HepG2 (cell line): ENCODE results near the gene SEC14L1. TPM values are rescaled to one million over a fixed set of nuclear protein-coding genes. Genes with fewer than 3 reads are reported as not detected.

ENCODE experiments used
- CCAR2 ChIP-seq: fragments of 200-400 bp; formaldehyde crosslinking; optimal IDR thresholded peaks from 2 replicates; pipeline ENCODE3; 2018; ENCODE audit warnings: low read depth, mild to moderate bottlenecking, low read length, moderate library complexity
- GZF1 ChIP-seq: sonication (generic); formaldehyde crosslinking; IDR thresholded peaks from 2 replicates; pipeline ENCODE4 v1.5.1; 2020; ENCODE audit warnings: mild to moderate bottlenecking, missing genetic modification reagents
- IKZF1 ChIP-seq: fragments of 450-650 bp; IDR thresholded peaks from 2 replicates; pipeline ENCODE4 v1.7.1; 2016
- KLF12 ChIP-seq: sonication (generic); formaldehyde crosslinking; IDR thresholded peaks from 2 replicates; pipeline ENCODE4 v1.4.0; 2020; ENCODE audit warnings: missing genetic modification reagents, borderline replicate concordance
- POLR2G ChIP-seq: fragments of 200-400 bp; formaldehyde crosslinking; IDR thresholded peaks from 2 replicates; pipeline ENCODE4 v1.6.1; 2018; ENCODE audit warnings: mild to moderate bottlenecking, low read depth, low read length, moderate library complexity
- RARA ChIP-seq: IDR thresholded peaks from 2 replicates; pipeline ENCODE4 v1.6.1; 2016; ENCODE audit warnings: missing genetic modification reagents, missing compliant biosample characterization
- SAFB2 ChIP-seq: sonication (generic); formaldehyde crosslinking; IDR thresholded peaks from 2 replicates; pipeline ENCODE4 v1.5.1; 2020; ENCODE audit warnings: missing genetic modification reagents, low read depth, mild to moderate bottlenecking, borderline replicate concordance
- YEATS2 ChIP-seq: sonication (generic); formaldehyde crosslinking; IDR thresholded peaks from 2 replicates; pipeline ENCODE4 v1.4.0; 2020; ENCODE audit warnings: missing genetic modification reagents, borderline replicate concordance
- ZFP62 ChIP-seq: sonication (generic); formaldehyde crosslinking; IDR thresholded peaks from 2 replicates; pipeline ENCODE4 v1.4.0; 2020; ENCODE audit warnings: missing genetic modification reagents
- ZNF577 ChIP-seq: sonication (generic); formaldehyde crosslinking; IDR thresholded peaks from 2 replicates; pipeline ENCODE4 v1.4.0; 2020; ENCODE audit warnings: mild to moderate bottlenecking, low read depth, missing genetic modification reagents, borderline replicate concordance
- polyA plus RNA-seq, 8 experiments: library from polyadenylated mRNA; depleted of rRNA in 3 of 8; stranded (reverse) in 7 of 8; unstranded in 1 of 8; fragments of >200 nt; fragmentation: Illumina TruSeq in 4 of 8; extraction: Trizol in 4 of 8; gene quantifications; 2 replicates each; pipeline versions ENCODE4 v1.2.1 to v1.2.3, GENCODE V29; 2011 to 2016; ENCODE audit warnings: low read depth in 4 of 8, missing spikeins in 1 of 8, mixed read lengths in 1 of 8; ENCODE audit not compliant: insufficient read depth in 1 of 8
- total RNA-seq, 5 experiments: library from RNA; depleted of rRNA; stranded (reverse); fragments of >200 nt; fragmentation: Illumina TruSeq; extraction: Trizol; gene quantifications; 2 replicates each; pipeline ENCODE4 v1.2.3, GENCODE V29; 2016; ENCODE audit warnings: low read depth in 1 of 5
- TF ChIP-seq, protein P1 (sequence below): sonication (generic); formaldehyde crosslinking; IDR thresholded peaks from 2 replicates; pipeline ENCODE4 v1.9.0; 2021; ENCODE audit warnings: mild to moderate bottlenecking, missing genetic modification reagents
- TF ChIP-seq, protein P2 (sequence below): sonication (generic); formaldehyde crosslinking; IDR thresholded peaks from 2 replicates; pipeline ENCODE4 v1.4.0; 2020; ENCODE audit warnings: mild to moderate bottlenecking, missing genetic modification reagents, borderline replicate concordance
- TF ChIP-seq, protein P3 (sequence below): sonication (generic); formaldehyde crosslinking; IDR thresholded peaks from 2 replicates; pipeline ENCODE4 v1.8.0; 2023; ENCODE audit warnings: mild to moderate bottlenecking, missing genetic modification reagents
- TF ChIP-seq, protein P4 (sequence below): sonication (generic); formaldehyde crosslinking; IDR thresholded peaks from 2 replicates; pipeline ENCODE4 v1.5.1; 2020; ENCODE audit warnings: mild to moderate bottlenecking, missing genetic modification reagents, borderline replicate concordance
- TF ChIP-seq, protein P5 (sequence below): sonication (generic); formaldehyde crosslinking; IDR thresholded peaks from 2 replicates; pipeline ENCODE4 v1.4.0; 2020; ENCODE audit warnings: mild to moderate bottlenecking, missing genetic modification reagents
- TF ChIP-seq, protein P6 (sequence below): sonication (generic); formaldehyde crosslinking; IDR thresholded peaks from 2 replicates; pipeline ENCODE4 v1.5.0; 2020; ENCODE audit warnings: mild to moderate bottlenecking, low read depth, missing genetic modification reagents, borderline replicate concordance

Gene SEC14L1
- total and polyA plus RNA-seq, 2 of the 13 experiments (the other 11 are each of a cell fraction or from before 2014, with no cell fraction given): 26.3 to 43.9 TPM

DNA sequence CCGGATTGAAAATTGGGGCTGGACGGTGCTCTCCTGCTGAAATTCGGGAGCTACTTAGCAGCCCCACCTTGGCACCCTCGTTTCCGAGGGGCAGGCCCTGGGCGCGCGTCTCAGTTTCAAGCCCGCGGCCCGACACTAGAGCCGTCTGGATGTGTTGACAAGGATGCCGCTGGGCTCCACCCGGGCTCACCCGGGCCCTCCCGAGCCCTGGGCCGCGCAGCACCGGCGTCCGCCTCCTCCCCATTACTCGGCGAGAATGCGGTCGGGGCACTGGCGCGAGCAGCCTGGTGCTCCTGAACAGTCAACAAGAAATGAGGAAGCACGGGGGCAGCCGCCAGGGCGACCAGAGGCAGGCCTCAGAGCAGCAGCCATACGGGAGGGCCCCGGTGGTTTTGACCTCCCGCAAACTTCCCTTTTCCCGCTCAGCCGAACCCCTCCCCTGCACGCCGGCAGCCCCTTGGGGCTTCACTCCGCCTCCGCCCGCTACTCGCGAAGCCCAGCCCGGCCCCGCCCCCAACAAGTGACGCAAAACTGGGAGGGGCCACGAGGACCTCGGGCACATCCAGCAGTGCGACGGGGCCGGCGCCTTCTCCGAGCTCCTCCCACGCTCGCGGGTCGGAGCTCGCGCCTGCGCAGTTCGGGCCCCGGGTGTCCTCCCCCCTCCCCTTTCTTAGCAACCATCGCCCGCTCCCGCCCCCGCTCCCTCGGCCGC is 447 bp upstream of the SEC14L1 start (continued):
- TF ChIP-seq, protein P1, sequence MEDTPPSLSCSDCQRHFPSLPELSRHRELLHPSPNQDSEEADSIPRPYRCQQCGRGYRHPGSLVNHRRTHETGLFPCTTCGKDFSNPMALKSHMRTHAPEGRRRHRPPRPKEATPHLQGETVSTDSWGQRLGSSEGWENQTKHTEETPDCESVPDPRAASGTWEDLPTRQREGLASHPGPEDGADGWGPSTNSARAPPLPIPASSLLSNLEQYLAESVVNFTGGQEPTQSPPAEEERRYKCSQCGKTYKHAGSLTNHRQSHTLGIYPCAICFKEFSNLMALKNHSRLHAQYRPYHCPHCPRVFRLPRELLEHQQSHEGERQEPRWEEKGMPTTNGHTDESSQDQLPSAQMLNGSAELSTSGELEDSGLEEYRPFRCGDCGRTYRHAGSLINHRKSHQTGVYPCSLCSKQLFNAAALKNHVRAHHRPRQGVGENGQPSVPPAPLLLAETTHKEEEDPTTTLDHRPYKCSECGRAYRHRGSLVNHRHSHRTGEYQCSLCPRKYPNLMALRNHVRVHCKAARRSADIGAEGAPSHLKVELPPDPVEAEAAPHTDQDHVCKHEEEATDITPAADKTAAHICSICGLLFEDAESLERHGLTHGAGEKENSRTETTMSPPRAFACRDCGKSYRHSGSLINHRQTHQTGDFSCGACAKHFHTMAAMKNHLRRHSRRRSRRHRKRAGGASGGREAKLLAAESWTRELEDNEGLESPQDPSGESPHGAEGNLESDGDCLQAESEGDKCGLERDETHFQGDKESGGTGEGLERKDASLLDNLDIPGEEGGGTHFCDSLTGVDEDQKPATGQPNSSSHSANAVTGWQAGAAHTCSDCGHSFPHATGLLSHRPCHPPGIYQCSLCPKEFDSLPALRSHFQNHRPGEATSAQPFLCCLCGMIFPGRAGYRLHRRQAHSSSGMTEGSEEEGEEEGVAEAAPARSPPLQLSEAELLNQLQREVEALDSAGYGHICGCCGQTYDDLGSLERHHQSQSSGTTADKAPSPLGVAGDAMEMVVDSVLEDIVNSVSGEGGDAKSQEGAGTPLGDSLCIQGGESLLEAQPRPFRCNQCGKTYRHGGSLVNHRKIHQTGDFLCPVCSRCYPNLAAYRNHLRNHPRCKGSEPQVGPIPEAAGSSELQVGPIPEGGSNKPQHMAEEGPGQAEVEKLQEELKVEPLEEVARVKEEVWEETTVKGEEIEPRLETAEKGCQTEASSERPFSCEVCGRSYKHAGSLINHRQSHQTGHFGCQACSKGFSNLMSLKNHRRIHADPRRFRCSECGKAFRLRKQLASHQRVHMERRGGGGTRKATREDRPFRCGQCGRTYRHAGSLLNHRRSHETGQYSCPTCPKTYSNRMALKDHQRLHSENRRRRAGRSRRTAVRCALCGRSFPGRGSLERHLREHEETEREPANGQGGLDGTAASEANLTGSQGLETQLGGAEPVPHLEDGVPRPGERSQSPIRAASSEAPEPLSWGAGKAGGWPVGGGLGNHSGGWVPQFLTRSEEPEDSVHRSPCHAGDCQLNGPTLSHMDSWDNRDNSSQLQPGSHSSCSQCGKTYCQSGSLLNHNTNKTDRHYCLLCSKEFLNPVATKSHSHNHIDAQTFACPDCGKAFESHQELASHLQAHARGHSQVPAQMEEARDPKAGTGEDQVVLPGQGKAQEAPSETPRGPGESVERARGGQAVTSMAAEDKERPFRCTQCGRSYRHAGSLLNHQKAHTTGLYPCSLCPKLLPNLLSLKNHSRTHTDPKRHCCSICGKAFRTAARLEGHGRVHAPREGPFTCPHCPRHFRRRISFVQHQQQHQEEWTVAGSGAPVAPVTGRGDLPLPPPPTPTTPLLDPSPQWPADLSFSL (CRISPR knock-in tag): no peak
- TF ChIP-seq, protein P2, sequence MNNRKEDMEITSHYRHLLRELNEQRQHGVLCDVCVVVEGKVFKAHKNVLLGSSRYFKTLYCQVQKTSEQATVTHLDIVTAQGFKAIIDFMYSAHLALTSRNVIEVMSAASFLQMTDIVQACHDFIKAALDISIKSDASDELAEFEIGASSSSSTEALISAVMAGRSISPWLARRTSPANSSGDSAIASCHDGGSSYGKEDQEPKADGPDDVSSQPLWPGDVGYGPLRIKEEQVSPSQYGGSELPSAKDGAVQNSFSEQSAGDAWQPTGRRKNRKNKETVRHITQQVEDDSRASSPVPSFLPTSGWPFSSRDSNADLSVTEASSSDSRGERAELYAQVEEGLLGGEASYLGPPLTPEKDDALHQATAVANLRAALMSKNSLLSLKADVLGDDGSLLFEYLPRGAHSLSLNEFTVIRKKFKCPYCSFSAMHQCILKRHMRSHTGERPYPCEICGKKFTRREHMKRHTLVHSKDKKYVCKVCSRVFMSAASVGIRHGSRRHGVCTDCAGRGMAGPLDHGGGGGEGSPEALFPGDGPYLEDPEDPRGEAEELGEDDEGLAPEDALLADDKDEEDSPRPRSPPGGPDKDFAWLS (CRISPR knock-in tag): no peak
- no peak for TF ChIP-seq CCAR2
- TF ChIP-seq, protein P3, sequence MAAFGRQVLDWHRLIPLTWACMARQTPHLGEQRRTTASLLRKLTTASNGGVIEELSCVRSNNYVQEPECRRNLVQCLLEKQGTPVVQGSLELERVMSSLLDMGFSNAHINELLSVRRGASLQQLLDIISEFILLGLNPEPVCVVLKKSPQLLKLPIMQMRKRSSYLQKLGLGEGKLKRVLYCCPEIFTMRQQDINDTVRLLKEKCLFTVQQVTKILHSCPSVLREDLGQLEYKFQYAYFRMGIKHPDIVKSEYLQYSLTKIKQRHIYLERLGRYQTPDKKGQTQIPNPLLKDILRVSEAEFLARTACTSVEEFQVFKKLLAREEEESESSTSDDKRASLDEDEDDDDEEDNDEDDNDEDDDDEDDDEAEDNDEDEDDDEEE (CRISPR knock-in tag): peak; percentile 81; the same call in 1 of the 2 replicates
- no peak for TF ChIP-seq IKZF1
- TF ChIP-seq, protein P4, sequence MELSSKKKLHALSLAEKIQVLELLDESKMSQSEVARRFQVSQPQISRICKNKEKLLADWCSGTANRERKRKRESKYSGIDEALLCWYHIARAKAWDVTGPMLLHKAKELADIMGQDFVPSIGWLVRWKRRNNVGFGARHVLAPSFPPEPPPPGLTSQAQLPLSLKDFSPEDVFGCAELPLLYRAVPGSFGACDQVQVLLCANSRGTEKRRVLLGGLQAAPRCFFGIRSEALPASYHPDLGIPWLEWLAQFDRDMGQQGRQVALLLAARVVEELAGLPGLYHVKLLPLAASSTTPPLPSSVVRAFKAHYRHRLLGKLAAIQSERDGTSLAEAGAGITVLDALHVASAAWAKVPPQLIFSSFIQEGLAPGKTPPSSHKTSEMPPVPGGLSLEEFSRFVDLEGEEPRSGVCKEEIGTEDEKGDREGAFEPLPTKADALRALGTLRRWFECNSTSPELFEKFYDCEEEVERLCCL (CRISPR knock-in tag): 0 out of 2 replicates have a peak, but pooled peaks have one; percentile 49
- TF ChIP-seq RARA (CRISPR knock-in tag): peak; percentile 46
- TF ChIP-seq, protein P5, sequence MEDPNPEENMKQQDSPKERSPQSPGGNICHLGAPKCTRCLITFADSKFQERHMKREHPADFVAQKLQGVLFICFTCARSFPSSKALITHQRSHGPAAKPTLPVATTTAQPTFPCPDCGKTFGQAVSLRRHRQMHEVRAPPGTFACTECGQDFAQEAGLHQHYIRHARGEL (CRISPR knock-in tag): peak; percentile 55; the same call in 1 of the 2 replicates
- TF ChIP-seq, protein P6, sequence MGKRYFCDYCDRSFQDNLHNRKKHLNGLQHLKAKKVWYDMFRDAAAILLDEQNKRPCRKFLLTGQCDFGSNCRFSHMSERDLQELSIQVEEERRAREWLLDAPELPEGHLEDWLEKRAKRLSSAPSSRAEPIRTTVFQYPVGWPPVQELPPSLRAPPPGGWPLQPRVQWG (CRISPR knock-in tag): no peak
- TF ChIP-seq YEATS2 (CRISPR knock-in tag): 0 out of 2 replicates have a peak, but pooled peaks have one; percentile 65
- no peak; the same call in 1 of the 2 replicates for TF ChIP-seq SAFB2
- peak; percentile 97 for TF ChIP-seq POLR2G
- no peak for TF ChIP-seq ZNF577 (CRISPR knock-in tag)
- TF ChIP-seq KLF12 (CRISPR knock-in tag): peak; percentile 77; the same call in 1 of the 2 replicates
- TF ChIP-seq GZF1 (CRISPR knock-in tag): no peak
- peak; percentile 46; the same call in 1 of the 2 replicates for TF ChIP-seq ZFP62 (CRISPR knock-in tag)
